ENCODE measurements around the gene PFKFB2.

GRCh38 chr1:207076181-207076955 is 23.3 kb downstream of the PFKFB2 start:
- no peak for TF ChIP-seq CREB1 (IDR thresholded peaks at IDR 0.05; ENCODE audit: low read depth)
- TF ChIP-seq FOXM1 (IDR thresholded peaks at IDR 0.05; ENCODE audit: borderline replicate concordance, low read depth), result no peak
- no peak for TF ChIP-seq REST (IDR thresholded peaks at IDR 0.05; ENCODE audit: low read depth)
- no peak for TF ChIP-seq TAF1 (IDR thresholded peaks at IDR 0.05; ENCODE audit: low read depth)
- no peak for TF ChIP-seq EP300 (IDR thresholded peaks at IDR 0.05; ENCODE audit: borderline replicate concordance)
- TF ChIP-seq YY1 (IDR thresholded peaks at IDR 0.05; ENCODE audit: low read depth), result no peak
- TF ChIP-seq MAX (IDR thresholded peaks at IDR 0.05), result no peak
- no peak for TF ChIP-seq CEBPB (IDR thresholded peaks at IDR 0.05)
- no peak for TF ChIP-seq ZBTB7A (IDR thresholded peaks at IDR 0.05; ENCODE audit: low read depth)
- TF ChIP-seq TCF12 (IDR thresholded peaks at IDR 0.05; ENCODE audit: low read depth), result no peak
- TF ChIP-seq TEAD4 (IDR thresholded peaks at IDR 0.05), result no peak
